CD4-positive, alpha-beta T cell (primary cell): Measurements from ENCODE around the gene MARS2. TPM values are rescaled to one million over a fixed set of nuclear protein-coding genes. Genes with fewer than 3 reads are reported as not detected.
"Not testable (repeated sequence)": the region's sequence is repeated elsewhere in the genome, so short reads cannot be mapped to it uniquely, and the experiment has no call there.

Experiments used
- ATAC-seq: fragments of 200-7000 bp; cut with Tn5 transposase; one replicate; pipeline ENCODE4 v1.10.0; 2022; ENCODE audit warnings: mild to moderate bottlenecking; ENCODE audit not compliant: poor library complexity
- CTCF ChIA-PET: fragments of 350-600 bp; sonication (Branson Sonifier 250); formaldehyde crosslinking; loops from one replicate; lab custom pipeline; 2021; ENCODE audit warnings: antibody characterized with exemption, inconsistent platforms; lab: Charles Lee
- POLR2A ChIA-PET: fragments of 350-600 bp; sonication (Branson Sonifier 250); formaldehyde crosslinking; loops from one replicate; lab custom pipeline; 2021; ENCODE audit warnings: antibody characterized with exemption, inconsistent platforms; lab: Charles Lee
- DNase-seq, 14 experiments: peaks; one replicate each; pipeline ENCODE4 v3.0.0-alpha.2; 2013 to 2020; ENCODE audit warnings: mixed read lengths in 2 of 14
- H3K27ac ChIP-seq, 2 donors: one replicate each; pipeline versions ENCODE4 v1.5.1 to v1.7.0; 2013; ENCODE audit warnings: low read length in 2 of 2, low read depth in 1 of 2, mild to moderate bottlenecking in 1 of 2
- H3K27me3 ChIP-seq, 2 experiments: 1 replicate in 1 of 2; 2 replicates in 1 of 2; pipeline versions ENCODE4 v1.6.1 to v1.7.0; 2013; ENCODE audit warnings: low read length in 2 of 2, control low read depth in 1 of 2, mild to moderate bottlenecking in 1 of 2, moderate library complexity in 1 of 2; ENCODE audit not compliant: insufficient read depth in 2 of 2, control insufficient read depth in 1 of 2
- H3K36me3 ChIP-seq: one replicate; pipeline ENCODE4 v1.6.1; 2013; ENCODE audit warnings: low read length, control low read depth; ENCODE audit not compliant: insufficient read depth
- H3K4me1 ChIP-seq: one replicate; pipeline ENCODE4 v1.6.1; 2013; ENCODE audit warnings: low read length, control low read depth; ENCODE audit not compliant: insufficient read depth
- H3K4me3 ChIP-seq: one replicate; pipeline ENCODE4 v1.5.1; 2013; ENCODE audit warnings: mild to moderate bottlenecking, low read length, moderate library complexity
- H3K9me3 ChIP-seq, 2 experiments: 1 replicate in 1 of 2; 2 replicates in 1 of 2; pipeline versions ENCODE4 v1.6.1 to v1.7.0; 2013; ENCODE audit warnings: low read length in 2 of 2, mild to moderate bottlenecking in 2 of 2, control low read depth in 1 of 2, moderate library complexity in 1 of 2; ENCODE audit not compliant: control insufficient read depth in 1 of 2, insufficient read depth in 1 of 2
- H3K27ac Mint-ChIP-seq: one replicate; pipeline ENCODE4 v1.8.0; 2020; ENCODE audit warnings: mixed read lengths
- H3K27me3 Mint-ChIP-seq: one replicate; pipeline ENCODE4 v1.8.0; 2021; ENCODE audit warnings: mixed read lengths
- H3K36me3 Mint-ChIP-seq: one replicate; pipeline ENCODE4 v1.8.0; 2021; ENCODE audit warnings: low read depth, mixed read lengths
- H3K4me1 Mint-ChIP-seq: one replicate; pipeline ENCODE4 v1.8.0; 2021; ENCODE audit warnings: low read depth, mixed read lengths
- H3K4me3 Mint-ChIP-seq: one replicate; pipeline ENCODE4 v1.8.0; 2020; ENCODE audit warnings: mild to moderate bottlenecking, mixed read lengths
- H3K9me3 Mint-ChIP-seq: one replicate; pipeline ENCODE4 v1.8.0; 2020; ENCODE audit warnings: mixed read lengths
- CTCF ChIP-seq: fragments of 200-600 bp; IDR thresholded peaks from one replicate; pipeline ENCODE4 v1.8.0; 2022; ENCODE audit warnings: antibody characterized with exemption, mild to moderate bottlenecking
- intact Hi-C, 2 experiments: fragments of 100-400 bp; cut with DNase I in 1 of 2; cut with micrococcal nuclease in 1 of 2; formaldehyde crosslinking; loops; one replicate each; pipeline versions ENCODE4 v1.15.1 to v1.9.0; 2023 to 2025; cut with DNase I, micrococcal nuclease
- total RNA-seq, 174 experiments: library from RNA in 2 of 174; stranded (reverse) in 2 of 174; gene quantifications; one replicate each; pipeline ENCODE4 v1.2.3 and lab custom pipeline; 2021 to 2026

The MARS2 gene
- total RNA-seq, 2 experiments from 2014 or later = 7.2 to 7.8 TPM

DNA sequence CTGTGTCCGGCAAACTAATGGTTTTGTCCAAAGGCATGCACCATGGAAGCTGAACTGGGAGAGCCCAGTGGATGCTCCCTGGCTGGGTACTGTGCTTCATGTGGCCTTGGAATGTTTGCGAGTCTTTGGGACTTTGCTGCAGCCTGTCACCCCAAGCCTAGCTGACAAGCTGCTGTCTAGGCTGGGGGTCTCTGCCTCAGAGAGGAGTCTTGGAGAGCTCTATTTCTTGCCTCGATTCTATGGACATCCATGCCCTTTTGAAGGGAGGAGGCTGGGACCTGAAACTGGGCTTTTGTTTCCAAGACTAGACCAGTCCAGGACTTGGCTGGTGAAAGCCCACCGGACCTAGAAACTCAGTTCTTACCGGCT is 1.7 kb downstream of the MARS2 start:
- DNase-seq (peak in 1 of 14 experiments; percentile 5), ATAC-seq (no peak)
- peak overlapping the region; percentile 90 for H3K27ac Mint-ChIP-seq
- intact Hi-C loops = loop anchor here (1.0 to 10.0 kb wide), 12 partner anchors 70 to 1758 kb away; partner anchors contain the start of genes C2orf66 (in 1 of the 2), CCDC150 (in 1 of the 2), HSPD1 (in 1 of the 2) and MOB4 (in 1 of the 2)
- H3K4me3 Mint-ChIP-seq = peak overlapping the region; percentile 86
- H3K36me3 Mint-ChIP-seq = peaks cover 27% of the 10 kb centered on the region
- Histone ChIP-seq H3K27ac (no peak overlapping the region), H3K4me1 (peaks cover 36% of the 10 kb centered on the region), H3K4me3 (peak overlapping the region; percentile 99), H3K36me3 (peaks cover 11% of the 10 kb centered on the region), H3K27me3 (no peaks in the 10 kb centered on the region), H3K9me3 (no peaks in the 10 kb centered on the region)
- no peaks in the 10 kb centered on the region for H3K9me3 Mint-ChIP-seq
- CTCF ChIA-PET = no interaction called here
- peaks cover 49% of the 10 kb centered on the region for H3K4me1 Mint-ChIP-seq
- POLR2A ChIA-PET = interaction anchor here (0.6 to 2.9 kb wide), 5 partner anchors 9 to 432 kb away, joined by 3 to 24 read pairs (median 4); partner anchors contain the start of genes HSPD1, HSPE1 and MOB4
- no peak for TF ChIP-seq CTCF
- no peaks in the 10 kb centered on the region for H3K27me3 Mint-ChIP-seq

DNA sequence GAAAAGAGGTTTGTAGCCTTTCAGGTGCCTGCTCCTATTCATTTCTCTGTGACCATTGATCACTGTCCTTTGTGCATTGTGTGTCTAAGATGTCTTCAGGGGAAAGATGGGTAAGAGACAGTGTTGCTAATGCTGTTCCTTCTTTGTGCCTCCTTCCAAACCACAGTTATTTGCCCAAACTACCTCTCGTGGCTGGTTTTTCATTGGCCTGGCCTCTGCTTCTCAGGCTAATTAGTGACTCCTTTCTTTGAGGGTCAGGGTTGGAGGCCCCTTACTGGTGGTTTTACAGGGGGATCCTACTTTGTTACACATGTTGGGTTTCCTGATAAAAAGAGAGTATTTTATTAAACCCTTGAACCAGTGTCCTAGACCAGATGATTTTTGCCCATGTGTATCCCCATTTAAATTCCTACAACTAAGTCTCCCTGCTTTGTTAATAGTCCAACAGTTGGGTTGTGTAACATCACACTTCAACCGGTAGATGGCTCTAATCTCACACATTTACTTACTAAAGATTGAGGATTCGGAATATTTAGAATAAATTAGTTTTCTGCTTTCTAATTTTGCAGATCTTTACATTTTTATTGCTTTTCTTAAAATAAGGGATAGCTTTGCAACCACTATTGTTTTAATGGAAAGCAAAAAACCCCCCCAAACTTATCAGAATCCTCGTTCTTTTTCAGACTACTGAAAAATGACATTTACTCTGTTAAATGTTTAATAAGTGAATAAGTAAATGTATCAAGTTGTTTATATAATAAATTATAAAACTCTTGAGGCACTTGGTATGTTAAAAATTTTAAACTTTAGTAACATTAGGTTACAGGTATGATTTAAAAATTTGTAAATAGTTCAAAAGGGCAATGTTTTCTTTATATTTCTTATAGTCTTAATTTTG is 2.4 kb downstream of the MARS2 start:
- intact Hi-C loops = loop anchor here (1.0 to 10.0 kb wide), 13 partner anchors 70 to 1757 kb away; partner anchors contain the start of genes C2orf66 (in 1 of the 2), CCDC150 (in 1 of the 2), HSPD1 (in 1 of the 2) and MOB4 (in 1 of the 2)
- H3K27me3 ChIP-seq = no peaks in the 10 kb centered on the region
- H3K9me3 ChIP-seq = no peaks in the 10 kb centered on the region
- H3K27me3 Mint-ChIP-seq = no peaks in the 10 kb centered on the region
- peaks cover 54% of the 10 kb centered on the region for H3K4me1 Mint-ChIP-seq
- no peak overlapping the region for H3K27ac ChIP-seq
- H3K4me3 Mint-ChIP-seq = peak overlapping the region; percentile 86
- H3K36me3 ChIP-seq = peaks cover 14% of the 10 kb centered on the region
- no peak for ATAC-seq
- ChIA-PET CTCF (no interaction called here), POLR2A (interaction anchor here (0.7 to 2.9 kb wide), 3 partner anchors 95 to 207 kb away, joined by 3 to 24 read pairs (median 5); partner anchors contain the start of genes HSPD1, HSPE1 and MOB4)
- H3K4me3 ChIP-seq = peak overlapping the region; percentile 99
- peaks cover 28% of the 10 kb centered on the region for H3K36me3 Mint-ChIP-seq
- H3K27ac Mint-ChIP-seq = peak overlapping the region; percentile 90
- H3K9me3 Mint-ChIP-seq = no peaks in the 10 kb centered on the region
- peak; percentile 92 for TF ChIP-seq CTCF
- peak in 3 of 14 experiments; percentile 35 to 63 (median 60) for DNase-seq
- peaks cover 36% of the 10 kb centered on the region for H3K4me1 ChIP-seq

- Mint-ChIP-seq H3K9me3 (no peaks in the 10 kb centered on the region), H3K27ac (no peak overlapping the region), H3K27me3 (no peaks in the 10 kb centered on the region), H3K4me3 (peak overlapping the region; percentile 65), H3K4me1 (peaks cover 61% of the 10 kb centered on the region), H3K36me3 (peaks cover 34% of the 10 kb centered on the region)
- ATAC-seq (no peak), DNase-seq (no peak)
- Histone ChIP-seq H3K36me3 (peaks cover 14% of the 10 kb centered on the region), H3K27ac (no peak overlapping the region), H3K4me3 (no peak overlapping the region), H3K9me3 (no peaks in the 10 kb centered on the region), H3K27me3 (no peaks in the 10 kb centered on the region), H3K4me1 (peaks cover 36% of the 10 kb centered on the region)
- ChIA-PET CTCF (no interaction called here), POLR2A (no interaction called here)
- intact Hi-C loops = loop anchor here in 1 of 2 experiments (2.0 to 10.0 kb wide), 10 partner anchors 69 to 1756 kb away; partner anchors contain the start of genes C2orf66, CCDC150, HSPD1 and MOB4
- no peak for TF ChIP-seq CTCF
Observed at GRCh38 chr2:197708331-197708730, 3.2 kb downstream of the MARS2 start.

- H3K4me3 Mint-ChIP-seq, H3K27me3 ChIP-seq, H3K9me3 Mint-ChIP-seq, H3K27ac Mint-ChIP-seq, H3K9me3 ChIP-seq, CTCF ChIA-PET, H3K27me3 Mint-ChIP-seq, H3K27ac ChIP-seq, POLR2A ChIA-PET, DNase-seq, ATAC-seq, H3K4me3 ChIP-seq: not testable (repeated sequence)
- intact Hi-C loops = loop anchor here in 1 of 2 experiments (2.0 to 10.0 kb wide), 10 partner anchors 68 to 1756 kb away; partner anchors contain the start of genes C2orf66, CCDC150, HSPD1 and MOB4
- Histone ChIP-seq H3K4me1 (peaks cover 35% of the 10 kb centered on the region), H3K36me3 (peaks cover 14% of the 10 kb centered on the region)
- Mint-ChIP-seq H3K36me3 (peaks cover 34% of the 10 kb centered on the region), H3K4me1 (peaks cover 61% of the 10 kb centered on the region)
Observed at GRCh38 chr2:197709140-197709539, 4.0 kb downstream of the MARS2 start.
